Stimulated activated CD4-positive, alpha-beta T cell treated with anti-CD3 and anti-CD28 coated beads, TNF-alpha, amount 100 ng/mL, for 1 hour (primary cell): ENCODE results near the gene IMPG2.

ENCODE experiments used
- DNase-seq, 3 donors: peaks; one replicate each; pipeline ENCODE4 v3.0.0-alpha.2; 2020; ENCODE audit warnings: low read depth in 3 of 3, low spot score in 1 of 3

Gene IMPG2

DNA sequence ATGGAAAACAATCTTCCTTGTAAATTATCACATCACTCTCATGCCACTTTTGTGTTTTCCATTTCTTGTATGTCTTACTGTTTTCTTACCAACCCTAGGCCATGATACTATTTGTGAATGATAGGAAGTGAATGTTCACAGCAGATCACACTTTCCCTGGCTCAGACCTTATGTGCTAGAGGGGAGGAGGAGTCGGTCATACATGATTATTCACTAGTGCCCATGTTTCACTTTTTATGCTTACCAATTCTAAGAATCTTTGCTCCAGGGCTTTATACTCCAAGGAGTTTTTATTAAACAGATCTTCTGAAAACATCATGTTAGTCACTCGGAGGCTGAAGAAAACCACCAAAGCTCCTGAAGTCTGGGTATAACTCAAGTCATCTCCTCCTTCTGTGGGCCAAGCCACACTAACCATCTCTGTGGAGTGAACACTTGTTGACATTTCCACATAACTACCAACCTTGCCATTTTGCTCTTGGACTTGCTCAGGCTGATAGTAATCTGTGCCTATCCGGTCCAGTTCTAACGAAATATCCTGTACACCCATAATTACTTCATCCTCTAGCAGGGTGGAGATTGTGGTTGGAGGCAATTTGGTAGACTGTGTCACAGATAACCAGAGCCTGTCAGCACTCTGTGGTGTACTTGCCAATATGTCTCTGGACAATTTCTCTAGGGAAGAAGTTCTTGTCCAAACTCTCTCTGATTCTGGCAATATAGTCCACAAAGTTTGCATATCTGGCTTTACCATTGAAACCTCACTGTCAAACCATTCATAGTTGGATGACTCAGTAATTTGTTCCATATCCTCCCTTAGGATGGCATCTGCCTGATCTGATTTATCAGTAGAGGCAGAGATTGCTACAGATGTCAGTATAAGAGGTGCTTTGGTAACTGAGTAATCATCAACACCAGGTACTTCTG lies 76.8 kb downstream of the IMPG2 start:
- DNase-seq: no peak

DNA sequence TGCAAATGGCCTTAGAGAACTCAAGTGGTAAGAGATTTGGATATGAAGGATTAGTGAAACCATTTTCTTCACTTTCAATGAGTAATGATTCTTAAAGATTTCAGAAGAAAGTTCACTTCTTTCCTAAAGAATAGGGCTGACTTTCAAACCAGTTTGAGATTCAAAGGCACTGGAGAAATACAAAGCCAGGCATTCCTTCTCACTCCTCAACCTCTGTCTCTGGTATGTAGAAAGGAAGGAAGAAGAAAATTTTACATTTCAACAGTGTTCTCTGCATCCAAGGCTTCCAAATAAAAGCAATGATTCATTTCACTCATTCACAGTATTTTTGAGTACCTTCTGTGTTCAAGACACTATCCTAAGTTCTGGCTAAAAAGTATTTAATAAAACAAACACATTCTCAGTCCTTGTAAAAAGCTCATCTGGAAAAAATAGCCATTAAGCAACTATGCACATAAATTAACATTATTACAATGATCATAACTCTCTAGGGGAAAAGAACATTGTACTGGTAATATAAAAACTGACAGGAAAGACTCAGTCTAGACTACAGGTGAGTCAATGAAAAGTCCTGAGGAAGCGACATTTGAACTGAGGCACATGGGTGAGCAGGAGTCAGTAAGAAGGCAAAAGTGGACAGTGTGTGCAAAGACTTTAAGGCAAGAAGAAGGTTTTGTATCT lies 79.5 kb downstream of the IMPG2 start:
- DNase-seq: no peak

DNA sequence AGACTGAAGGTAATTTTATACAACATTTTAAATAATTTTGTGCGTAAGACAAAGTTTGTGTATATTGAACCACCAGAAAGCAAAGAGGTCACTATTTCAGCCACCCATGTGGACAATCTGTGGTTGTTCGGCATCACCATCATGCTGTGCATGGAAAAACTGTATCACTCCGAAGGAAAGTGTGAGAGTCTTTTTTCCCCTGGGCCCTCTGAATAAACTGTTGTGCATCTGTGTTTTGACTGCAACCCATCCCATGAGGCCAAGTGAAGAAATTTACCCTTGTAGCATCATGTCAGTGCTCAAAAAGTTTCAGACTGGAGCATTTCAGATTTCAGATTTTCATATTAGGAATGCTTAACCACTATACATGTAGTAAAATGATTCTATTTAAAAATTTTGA lies 85.3 kb downstream of the IMPG2 start:
- no peak for DNase-seq

DNA sequence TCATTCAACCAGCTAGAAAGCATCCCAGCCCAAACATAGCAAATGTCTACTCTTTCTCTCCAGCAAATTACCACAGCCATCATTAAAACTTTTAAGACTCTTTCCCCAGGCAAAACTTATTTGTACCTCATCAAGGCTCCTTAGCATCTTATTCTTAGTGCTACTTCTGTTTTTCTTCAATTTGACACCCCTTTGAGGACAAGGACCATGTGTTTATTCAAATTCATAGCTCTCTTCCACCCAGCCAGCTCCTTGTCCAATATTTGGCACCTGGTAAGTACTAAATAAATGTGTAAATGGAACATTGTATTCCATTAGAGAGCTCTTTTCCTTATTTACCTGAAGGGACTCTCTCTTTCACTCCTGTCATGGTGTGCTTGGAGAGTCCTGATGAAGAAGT lies 89.8 kb downstream of the IMPG2 start:
- DNase-seq: no peak

DNA sequence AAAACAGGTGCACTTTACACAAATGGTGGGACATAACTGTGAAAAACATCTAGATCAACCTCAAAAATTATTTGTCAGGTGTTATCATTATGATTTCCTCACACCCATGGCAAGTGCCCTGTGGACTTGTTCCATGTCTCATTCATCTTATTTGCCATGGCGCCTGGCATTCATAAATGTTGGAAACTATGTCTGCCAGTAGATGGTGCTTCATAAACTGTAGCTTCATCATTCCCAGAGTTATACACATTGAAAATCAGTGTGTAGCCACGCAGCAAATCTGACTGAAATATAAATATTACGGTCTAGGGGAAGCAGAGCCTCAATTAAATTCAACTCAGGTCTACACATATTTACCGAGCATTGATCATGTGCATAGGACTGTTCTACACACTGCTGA lies 90.7 kb downstream of the IMPG2 start:
- DNase-seq: no peak

DNA sequence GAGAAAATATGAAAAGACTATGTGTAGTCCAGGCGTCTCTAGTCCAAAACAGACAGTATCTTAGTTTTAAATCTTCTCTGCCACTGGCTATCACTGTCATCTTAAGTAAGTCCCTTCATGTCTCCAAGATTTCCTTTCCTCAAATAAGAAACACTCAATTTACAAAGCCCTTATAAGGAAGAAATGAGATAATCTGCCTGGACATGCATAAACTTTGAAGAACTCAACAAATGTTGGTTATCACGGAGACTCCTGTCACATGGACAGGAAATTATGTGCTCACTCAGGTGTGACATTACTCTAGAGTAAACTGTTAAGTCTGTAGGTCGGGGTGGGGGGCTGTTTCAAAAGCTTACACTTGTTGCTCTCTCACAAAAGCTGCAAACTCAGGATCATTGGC lies 91.9 kb downstream of the IMPG2 start:
- no peak for DNase-seq

DNA sequence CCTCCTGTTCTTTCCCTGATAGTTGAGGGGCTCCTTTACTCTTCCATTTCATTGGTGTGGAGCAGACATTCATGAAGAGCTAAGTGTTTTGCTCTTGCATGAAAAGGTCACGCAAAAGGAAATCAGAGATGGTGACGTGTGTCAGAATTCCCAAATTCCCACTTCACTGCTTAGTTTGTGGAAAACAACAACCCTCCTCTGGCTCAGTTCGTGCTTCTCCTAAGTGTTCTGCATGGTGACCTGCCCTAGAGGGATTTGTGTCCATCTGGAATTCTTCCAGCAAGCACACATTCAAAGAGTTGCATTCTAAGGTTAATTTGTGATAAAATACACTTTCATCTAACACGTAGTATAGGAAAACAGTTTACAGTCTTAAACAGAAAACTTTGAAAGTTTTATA lies 95.6 kb downstream of the IMPG2 start:
- DNase-seq: no peak

DNA sequence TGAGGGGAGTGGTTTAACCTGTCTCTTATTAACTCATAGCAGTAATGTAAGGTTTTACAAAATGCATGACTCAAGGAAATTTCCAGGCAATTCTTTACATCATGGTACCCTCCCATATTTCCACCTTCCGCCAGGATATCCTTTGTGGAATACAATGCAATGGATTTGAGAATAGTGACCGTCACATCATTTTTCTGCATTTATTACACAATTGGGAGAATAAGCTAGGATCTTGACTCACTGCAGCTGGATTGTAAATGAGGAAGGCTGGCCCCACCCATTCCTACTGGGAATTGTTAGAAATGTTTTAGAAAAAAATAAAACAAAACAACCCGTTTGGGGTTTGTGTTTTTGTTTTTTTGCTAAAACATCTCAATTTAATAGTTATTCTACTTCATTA lies 97.4 kb downstream of the IMPG2 start:
- DNase-seq: no peak

DNA sequence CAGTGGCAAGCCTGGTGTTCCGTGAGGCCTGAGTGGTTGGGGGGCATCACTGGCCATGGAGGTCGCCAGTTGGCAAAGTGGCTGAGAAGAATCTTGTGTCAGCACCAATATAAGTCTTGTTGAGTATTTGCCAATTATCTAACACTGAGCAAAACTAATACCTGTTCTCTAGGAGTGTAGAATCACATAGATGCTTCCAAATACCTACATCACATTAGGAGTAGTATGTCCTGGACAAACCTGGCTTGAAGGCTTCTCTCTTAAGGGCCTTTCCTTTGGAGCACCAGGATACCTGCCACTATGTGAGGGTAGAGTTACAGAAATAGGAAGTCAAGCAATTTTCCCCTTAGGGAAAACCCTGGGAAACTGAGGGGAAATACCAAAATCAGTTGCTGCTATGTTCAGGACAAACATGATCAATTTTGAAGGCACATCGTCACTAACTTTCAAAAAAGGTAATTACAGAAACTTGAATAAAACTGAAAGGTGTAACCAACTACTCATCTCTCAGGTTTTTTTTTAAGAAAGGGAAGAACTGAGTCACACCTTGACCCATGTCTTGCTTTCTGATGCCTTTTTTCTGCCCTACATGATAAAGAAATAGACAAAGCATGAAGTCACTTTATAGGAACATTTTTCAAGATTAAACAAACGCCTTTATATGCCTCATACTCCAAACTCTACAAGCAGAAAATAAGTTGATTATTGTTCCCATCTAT lies 100.4 kb downstream of the IMPG2 start:
- DNase-seq: no peak

DNA sequence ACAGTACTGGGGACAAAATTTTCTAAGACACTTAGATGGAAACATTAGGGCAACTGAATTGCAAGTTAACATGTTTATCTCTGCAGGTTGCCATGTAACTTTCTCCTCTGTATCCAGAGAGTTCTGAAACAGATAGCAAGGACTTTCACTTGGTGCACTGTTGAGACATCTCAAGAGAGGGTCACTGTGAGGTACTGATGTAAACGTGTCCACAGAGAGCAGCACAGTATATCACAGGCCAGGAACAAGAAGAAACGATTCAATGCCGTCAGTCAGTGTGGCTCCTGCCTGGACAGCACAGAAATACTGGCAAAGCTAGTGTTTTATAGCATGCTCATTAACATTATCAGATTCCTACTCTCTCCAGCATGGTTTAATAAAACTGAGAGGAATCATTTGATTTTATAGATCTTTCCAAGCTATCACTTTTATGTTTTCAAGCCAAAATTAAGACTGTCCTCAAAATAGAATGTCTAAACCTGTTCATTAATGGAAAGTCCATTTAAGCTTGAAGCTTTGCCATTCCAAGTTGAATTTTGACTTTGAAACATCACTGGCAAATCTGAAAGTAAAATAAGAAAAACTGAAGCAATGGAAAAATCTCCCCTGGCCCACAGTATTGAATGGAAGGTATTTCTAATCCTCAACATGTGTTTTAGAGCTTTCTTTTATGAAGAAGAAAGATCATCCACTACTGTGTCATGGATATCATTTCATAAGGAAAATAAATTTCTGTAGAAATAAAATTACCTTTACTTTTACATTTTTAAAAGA lies 102.7 kb downstream of the IMPG2 start:
- no peak for DNase-seq

DNA sequence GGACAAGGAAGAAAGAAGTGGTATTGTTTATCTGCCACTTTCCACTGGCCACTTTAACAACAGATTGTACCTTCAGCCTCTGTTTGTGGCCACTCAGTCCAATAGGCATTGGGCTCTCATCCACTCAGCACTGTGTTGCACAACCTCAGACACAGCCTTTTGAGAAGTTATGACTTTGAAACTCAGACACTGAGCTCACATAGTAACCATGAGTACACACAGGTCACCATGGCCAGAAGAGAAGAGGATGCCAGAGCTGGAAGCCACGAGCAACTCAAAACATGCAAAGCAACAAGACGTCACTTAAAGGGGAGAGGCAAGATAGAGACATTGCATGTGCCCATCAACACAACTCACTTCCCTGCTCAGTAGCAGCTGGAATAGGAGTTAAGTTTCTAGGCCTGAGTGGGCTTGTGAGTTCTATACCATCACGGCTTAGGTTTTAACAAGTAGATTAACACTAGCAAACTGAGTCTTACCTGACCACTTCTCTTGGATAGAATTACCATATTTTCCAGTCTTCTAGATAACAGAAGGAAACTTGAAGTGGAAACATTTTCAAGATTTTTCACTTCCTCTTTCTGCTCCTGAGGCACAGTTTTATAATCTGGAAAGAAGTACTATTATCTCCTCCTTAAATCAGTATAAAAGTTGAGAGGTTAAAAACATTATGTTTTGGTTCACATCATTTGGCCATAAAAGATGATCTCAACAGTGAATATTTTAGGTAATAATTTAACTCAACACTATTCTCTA lies 103.5 kb downstream of the IMPG2 start:
- DNase-seq: no peak

DNA sequence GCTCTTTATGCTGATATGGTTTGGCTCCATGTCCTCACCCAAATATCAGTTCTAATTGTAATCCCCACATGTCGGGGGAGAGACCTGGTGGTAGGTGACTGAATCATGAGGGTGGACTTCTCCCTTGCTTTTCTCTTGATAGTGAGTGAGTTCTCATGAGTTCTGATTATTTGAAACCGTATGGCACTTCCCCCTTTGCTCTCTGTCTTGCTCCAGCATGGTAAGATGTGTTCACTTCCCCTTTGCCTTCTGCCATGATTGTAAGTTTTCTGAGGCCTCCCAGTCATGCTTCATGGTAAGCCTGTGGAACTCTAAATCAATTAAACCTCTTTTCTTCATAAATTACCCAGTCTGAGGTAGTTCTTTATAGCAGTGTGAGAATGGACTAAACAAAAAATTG lies 107.6 kb downstream of the IMPG2 start:
- no peak for DNase-seq

DNA sequence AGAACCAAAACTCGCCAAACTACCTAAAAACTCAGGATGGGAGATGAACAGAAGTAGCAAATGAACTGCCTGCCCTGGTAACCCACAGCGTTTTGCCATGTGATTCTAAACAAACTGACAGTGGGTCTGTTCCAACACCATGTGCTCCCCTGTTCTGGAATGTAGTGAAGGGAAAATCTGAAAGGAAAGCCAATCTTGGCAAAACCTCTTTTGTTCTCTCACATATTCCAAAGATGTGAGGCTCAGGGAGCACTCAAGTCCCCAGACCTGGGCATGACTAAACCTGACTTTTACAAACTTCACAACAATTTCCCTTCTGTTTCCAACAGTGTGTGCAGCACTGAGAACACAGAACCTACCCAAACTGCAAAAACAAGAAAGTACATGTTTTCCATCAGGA lies 116.1 kb downstream of the IMPG2 start:
- no peak for DNase-seq

DNA sequence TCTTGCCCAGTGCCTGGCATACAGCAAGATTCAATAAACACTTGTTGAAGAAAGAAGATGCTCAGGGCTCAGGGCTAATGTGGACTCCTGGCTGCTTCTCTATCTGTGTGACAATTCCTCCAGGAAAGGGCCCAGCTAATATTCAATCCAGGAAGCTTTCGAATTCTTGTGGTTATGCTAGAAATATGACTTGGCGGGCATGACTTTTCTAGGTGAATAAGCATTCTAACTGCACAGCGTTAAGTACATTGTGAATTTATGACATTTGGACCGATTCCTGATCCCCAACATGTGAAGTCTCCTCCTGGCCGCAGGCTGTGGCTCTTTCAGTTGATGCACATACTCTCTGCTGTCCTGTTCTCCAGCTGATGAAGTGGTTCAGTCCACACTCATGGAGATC lies 117.0 kb downstream of the IMPG2 start:
- no peak for DNase-seq

DNA sequence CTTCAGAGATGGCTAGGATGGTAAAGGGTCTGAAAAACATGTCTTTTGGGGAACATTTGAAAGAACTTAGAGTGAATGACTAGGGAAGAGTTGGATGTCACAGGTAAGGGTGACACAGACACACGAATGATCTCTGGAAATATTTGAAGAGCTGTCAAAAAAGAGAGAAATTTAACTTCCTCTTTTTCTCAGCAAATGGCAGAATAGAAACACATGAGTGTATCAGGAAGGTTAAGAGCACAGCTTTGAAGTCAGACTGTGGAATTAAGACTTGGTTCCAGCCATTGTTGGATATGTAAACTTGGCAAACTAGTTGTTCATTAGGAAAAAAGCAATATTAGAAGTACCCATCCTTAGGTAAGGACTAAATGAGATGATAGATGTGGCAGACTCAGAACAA lies 117.7 kb downstream of the IMPG2 start:
- no peak for DNase-seq

DNA sequence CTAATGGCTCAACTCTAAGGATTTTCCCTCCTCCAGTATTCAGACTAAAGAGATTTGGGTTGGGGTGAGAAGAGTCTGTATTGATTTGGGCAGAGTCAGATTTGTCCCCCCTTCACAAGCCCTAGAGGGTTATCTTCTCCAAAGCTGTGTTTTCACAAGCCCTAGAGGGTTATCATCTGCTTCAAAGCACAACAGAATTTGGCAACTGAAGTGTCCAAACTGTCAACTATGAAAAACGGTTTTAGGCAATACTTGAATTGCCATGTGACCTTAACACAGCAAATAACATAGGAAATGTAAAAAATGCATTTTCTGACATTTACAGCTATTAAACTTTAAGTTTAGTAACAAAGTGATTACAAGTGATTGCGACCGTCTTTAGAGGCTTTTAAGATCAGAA lies 119.9 kb downstream of the IMPG2 start:
- no peak for DNase-seq

DNA sequence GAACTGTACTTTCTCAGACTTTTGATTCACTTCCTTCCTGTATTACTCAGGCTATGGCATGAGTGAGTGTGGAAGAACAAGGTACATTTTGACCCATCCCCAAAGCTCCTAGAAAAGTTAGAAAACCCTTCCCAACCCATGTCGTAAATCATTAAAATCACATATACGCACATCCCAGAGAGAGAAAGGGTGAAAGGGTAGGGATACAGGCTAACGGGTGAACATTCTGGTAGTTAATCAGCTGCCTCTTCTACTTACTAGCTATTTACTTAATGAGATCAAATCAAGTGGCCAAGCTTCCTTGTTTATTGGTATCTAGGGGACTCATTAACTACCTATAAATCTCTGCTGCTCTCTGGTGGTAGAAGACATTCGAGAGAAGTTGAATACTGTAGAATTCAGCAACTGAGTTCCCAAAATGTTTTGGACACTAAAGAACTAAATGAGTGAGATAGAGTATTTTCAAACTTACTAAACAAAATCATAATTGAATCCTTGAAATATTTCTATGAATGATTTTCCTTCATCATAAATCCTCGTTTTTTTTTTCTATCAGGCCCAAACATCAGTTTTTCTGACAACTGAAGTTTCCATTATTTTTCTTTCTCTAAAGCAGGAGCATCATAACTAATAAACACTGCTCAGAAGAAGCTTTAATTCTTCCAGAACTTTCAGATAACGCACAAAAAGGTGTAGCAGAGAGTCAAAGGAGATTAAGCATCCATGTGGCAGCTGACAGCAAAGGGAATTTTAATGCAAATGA lies 124.2 kb downstream of the IMPG2 start:
- no peak for DNase-seq

DNA sequence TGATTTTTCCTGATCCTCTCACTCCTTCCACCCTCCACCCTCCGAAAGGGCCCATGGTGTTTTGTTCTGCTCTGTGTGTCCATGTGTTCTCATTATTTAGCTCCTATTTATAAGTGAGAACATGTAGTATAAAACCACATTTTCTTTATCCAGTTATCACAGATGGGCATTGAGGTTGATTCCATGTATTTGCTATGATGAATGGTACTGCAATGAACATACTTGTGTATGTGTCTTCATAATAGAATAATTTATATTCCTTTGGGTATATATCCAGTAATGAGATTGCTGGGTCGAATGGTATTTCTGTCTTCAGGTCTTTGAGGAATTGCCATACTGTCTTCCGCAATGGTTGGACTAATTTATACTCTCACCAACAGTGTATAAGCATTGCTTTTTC lies 126.0 kb downstream of the IMPG2 start:
- DNase-seq: no peak

DNA sequence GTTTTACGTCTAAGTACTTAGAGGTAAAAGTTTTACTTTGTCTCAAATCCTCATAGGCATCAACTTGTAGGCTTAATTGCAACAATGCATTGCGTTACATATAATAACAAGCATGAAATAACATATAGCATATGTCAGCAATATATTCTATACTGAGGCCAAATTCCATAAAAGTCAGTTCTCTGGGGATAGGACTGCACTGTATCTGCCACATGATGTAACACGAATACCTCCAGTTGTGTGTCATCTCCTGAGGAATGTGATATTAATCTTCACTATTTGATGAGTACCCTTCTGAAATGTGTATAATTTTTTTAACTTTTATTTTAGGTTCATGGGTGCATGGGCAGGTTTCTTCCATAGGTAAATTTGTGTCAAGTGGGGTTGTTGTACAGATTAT lies 126.4 kb downstream of the IMPG2 start:
- no peak for DNase-seq

DNA sequence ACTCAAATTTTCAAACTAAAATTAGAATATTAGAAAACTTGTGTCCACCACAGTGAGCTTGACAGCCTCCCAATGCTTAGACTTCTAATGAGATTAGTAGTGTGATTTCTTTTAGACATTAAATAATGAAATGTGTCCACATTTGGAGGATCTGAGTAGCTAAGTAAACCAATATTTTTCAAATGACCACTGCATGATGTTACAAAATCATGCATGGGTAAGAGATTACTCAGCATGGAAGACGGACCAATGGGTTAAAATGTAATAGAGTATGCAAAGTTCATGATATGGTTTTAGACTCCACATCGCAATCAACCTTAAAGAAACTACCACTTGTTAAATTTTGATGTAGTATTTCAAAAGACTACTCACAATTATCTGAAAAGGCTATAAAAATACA lies 130.6 kb downstream of the IMPG2 start:
- no peak for DNase-seq
